ENCODE data around the gene MAGEA11. TPM values are rescaled to one million over a fixed set of nuclear protein-coding genes. Genes with fewer than 3 reads are reported as not detected.
"Not testable (repeated sequence)": the region's sequence is repeated elsewhere in the genome, so short reads cannot be mapped to it uniquely, and the experiment has no call there.

MAGEA11 gene, protein sequence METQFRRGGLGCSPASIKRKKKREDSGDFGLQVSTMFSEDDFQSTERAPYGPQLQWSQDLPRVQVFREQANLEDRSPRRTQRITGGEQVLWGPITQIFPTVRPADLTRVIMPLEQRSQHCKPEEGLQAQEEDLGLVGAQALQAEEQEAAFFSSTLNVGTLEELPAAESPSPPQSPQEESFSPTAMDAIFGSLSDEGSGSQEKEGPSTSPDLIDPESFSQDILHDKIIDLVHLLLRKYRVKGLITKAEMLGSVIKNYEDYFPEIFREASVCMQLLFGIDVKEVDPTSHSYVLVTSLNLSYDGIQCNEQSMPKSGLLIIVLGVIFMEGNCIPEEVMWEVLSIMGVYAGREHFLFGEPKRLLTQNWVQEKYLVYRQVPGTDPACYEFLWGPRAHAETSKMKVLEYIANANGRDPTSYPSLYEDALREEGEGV
- total RNA-seq = not detected in 2 replicates

DNA sequence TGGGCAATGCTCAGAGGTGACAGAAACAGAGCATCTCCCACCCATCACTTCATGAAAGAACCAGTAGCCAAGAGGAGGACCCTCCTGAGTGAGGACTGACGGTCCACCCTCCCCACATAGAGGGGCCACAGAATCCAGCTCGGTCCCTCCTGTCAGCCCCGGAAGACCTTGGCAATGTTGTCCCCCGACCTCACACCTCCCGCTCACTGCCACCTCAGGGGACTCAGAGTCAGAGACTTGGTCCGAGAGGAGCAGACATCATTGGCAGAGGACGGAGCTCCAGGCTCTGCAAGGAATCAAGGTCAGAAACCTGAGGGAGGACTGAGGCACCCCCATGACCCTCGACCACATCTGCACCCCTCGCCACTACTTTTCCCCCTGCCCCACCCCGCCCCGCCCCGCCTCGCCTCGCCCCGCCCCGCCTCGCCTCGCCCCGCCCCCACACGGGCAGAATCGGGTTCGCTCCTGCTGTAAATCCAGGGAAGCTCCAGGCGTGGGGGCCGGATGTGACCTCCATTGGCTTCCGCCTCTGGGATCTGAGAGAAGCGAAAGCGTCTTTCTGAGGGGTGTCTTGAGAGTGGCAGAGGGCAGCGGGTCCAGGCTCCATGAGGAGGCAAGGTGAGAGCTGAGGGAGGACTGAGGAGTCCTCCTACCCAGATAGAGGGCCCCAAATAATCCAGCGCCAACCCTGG is at the start of gene MAGEA11:
Gene MAGEA11 (plus strand): TSS at position 516 of the 692 bp plus-strand sequence. CDS start 1,100 bp downstream, outside the sequence.
- no peak within 1 kb of the TSS for H3K4me3 ChIP-seq (ENCODE audit: low read depth, low read length)
- TF ChIP-seq, protein P1, sequence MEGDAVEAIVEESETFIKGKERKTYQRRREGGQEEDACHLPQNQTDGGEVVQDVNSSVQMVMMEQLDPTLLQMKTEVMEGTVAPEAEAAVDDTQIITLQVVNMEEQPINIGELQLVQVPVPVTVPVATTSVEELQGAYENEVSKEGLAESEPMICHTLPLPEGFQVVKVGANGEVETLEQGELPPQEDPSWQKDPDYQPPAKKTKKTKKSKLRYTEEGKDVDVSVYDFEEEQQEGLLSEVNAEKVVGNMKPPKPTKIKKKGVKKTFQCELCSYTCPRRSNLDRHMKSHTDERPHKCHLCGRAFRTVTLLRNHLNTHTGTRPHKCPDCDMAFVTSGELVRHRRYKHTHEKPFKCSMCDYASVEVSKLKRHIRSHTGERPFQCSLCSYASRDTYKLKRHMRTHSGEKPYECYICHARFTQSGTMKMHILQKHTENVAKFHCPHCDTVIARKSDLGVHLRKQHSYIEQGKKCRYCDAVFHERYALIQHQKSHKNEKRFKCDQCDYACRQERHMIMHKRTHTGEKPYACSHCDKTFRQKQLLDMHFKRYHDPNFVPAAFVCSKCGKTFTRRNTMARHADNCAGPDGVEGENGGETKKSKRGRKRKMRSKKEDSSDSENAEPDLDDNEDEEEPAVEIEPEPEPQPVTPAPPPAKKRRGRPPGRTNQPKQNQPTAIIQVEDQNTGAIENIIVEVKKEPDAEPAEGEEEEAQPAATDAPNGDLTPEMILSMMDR (conservative IDR thresholded peaks at IDR 0.05; ENCODE audit: low read depth, low read length) = no peak
- DNase-seq (ENCODE audit: low read depth) = no peak

DNA sequence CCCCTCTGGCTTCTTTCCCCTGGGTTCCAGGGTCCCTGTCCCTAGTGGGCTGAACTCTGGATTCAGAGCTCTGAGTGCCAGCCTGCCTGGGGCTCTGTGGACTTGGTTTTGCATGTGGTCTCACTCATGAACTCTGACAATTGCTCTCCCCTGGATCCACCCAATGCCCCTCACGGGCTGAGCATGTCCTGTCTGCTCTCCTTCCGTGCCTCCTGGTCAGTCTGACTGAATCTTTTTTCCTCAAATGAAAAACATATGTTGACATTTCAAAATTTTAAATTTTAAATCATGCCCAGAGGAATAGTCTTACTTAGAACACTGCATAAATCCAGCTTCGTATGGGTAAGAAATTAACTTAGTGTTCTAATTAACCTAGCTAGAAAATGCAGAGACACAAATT is 36.8 kb upstream of the MAGEA11 start:
- DNase-seq (ENCODE audit: low read depth); H3K4me3 ChIP-seq (ENCODE audit: low read depth, low read length): not testable (repeated sequence)

DNA sequence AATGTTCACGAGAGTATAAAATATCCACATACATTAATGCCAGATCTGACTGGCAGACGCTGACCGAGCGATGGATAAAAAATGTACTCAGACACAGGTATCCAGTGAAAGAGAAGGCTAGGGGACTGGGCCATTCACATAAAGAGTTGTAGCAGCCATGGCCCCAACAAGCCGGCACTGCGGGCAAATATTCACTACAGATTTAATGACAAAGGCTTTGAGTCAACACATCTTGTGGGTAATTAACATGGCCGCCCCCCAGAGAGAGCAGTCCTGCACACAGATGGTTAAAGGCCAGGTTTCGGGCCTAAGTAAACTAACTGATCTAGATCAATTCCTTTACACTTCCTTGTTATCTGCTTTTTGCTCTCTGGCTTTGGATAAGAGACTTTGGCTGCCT is 36.3 kb upstream of the MAGEA11 start:
- not testable (repeated sequence) for H3K4me3 ChIP-seq (ENCODE audit: low read depth, low read length); DNase-seq (ENCODE audit: low read depth)

DNA sequence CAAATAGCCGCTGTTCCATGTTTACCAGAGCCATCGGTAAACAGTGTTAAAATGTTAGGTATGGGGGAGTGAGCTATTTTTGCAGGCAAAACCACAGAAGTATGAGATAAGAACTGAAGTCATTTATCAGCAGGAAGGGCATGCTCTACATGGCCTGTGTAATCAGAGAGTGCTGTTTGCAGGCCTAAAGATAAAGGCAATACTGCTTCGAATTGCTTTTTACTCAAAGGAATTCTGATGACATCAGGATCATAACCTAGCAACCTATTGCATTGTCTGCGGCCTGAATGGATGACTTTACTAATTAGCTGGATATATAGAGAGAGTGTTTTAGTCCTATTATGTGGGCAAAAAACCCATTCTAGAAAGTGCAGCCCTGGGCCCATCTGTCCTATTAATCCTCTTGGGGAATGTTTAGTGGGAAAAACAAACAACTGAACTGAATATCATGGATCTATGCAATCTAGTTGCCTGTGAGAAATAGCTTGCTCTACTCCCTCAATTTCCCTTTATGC is 32.6 kb upstream of the MAGEA11 start:
- not testable (repeated sequence) for H3K4me3 ChIP-seq (ENCODE audit: low read depth, low read length); DNase-seq (ENCODE audit: low read depth)

DNA sequence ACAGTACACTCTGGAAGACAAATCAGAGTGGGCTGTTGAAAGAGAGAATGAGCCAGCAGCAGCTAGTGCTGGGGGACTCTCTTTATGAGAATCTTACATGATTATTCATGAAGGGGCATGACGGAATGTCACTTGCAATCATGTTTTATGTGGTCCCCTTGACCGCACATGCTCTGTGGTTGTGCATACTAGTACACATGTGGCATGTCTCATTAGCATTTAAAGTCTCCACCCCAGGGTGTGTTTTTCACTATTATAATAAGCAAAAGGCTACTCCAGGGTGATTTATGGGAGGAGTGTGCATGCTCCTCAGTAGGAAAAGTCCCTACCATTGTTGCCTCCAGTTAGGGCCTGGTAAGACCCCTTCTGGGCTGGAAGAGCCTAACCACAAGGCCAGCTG is 30.7 kb upstream of the MAGEA11 start:
- no peak overlapping the region for H3K4me3 ChIP-seq (ENCODE audit: low read depth, low read length)
- no peak for DNase-seq (ENCODE audit: low read depth)
- TF ChIP-seq, protein P1 (conservative IDR thresholded peaks at IDR 0.05; ENCODE audit: low read depth, low read length) = no peak

DNA sequence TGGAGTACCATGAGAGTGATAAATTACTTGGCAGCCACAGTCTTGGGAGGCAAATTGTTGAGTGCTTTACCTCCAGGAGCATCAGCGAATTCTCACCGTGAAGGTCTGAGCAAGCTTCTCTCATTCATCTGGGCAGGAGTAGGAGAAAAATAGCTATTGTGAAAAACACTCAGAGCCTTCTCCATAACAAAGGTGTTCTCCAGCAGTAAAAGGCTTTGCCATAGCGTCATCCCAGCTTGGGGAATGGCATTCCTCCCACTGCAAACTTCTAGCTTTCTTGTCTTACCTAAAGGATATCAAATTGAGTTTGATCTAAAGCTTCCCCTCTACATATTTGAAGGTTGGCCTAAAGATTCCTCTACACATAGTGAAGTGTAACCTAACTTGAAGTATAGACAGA is 29.8 kb upstream of the MAGEA11 start:
- TF ChIP-seq, protein P1 (conservative IDR thresholded peaks at IDR 0.05; ENCODE audit: low read depth, low read length) = no peak
- H3K4me3 ChIP-seq (ENCODE audit: low read depth, low read length) = no peak overlapping the region
- DNase-seq (ENCODE audit: low read depth) = no peak

DNA sequence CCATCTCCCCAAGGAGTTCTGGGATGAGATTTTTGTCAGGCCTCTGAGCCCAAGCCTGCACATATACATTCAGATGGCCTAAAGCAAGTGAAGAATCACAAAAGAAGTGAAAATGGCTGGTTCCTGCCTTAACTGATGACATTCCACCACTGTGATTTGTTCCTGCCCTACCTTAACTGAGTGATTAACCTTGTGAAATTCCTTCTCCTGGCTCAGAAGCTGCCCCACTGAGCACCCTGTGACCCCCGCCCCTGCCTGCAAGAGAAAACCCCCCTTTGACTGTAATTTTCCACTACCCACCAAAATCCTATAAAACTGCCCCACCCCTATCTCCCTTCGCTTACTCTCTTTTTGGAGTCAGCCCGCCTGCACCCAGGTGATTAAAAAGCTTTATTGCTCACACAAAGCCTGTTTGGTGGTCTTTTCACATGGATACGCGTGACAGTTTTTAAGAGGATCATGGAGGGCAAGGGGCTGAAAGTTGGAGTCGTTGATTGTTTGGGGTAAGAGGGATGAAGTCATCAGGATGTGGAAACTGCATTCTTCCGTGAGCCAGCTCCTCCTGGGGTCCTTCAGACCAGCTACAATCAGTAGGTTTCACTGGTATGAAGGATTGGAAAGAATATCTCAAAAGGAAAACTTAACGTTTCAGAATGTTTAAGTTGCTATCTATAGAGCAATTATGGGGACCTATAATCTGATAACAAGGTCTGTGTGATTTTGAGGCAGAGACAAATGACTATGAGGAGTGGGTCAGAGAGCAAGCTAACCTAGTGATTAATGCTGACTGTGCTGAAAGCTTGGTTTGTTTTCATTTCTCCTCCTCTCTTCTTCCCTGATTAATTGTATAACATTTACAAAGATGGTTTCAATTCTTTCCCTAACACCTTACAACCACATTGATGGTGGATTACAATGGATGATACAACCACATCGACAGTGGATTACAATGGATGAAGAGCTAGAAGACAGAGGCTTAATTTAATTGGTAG is 28.6 kb upstream of the MAGEA11 start:
- no peak overlapping the region for H3K4me3 ChIP-seq (ENCODE audit: low read depth, low read length)
- no peak for DNase-seq (ENCODE audit: low read depth)
- TF ChIP-seq, protein P1 (conservative IDR thresholded peaks at IDR 0.05; ENCODE audit: low read depth, low read length) = no peak
